HG02973 (cell line): ENCODE results near the gene LY86.
"Not testable (repeated sequence)": the region's sequence is repeated elsewhere in the genome, so short reads cannot be mapped to it uniquely, and the experiment has no call there.

Experiments
- ATAC-seq: cut with Tn5 transposase; IDR thresholded peaks from one replicate; pipeline ENCODE4 v1.9.1; 2021; ENCODE audit warnings: moderate library complexity; ENCODE audit not compliant: unreplicated experiment

The LY86 gene

GRCh38 chr6:6650839-6651238 is 62.3 kb downstream of the LY86 start:
- ATAC-seq: no peak

- ATAC-seq: no peak
These were observed 62.8 kb downstream of the LY86 start for GRCh38 chr6:6651335-6651734.

- no peak for ATAC-seq
These were observed 64.4 kb downstream of the LY86 start for GRCh38 chr6:6652932-6653331.

GRCh38 chr6:6654599-6655575 is 66.4 kb downstream of the LY86 start:
- ATAC-seq: no peak

- ATAC-seq: no peak
These were observed 67.3 kb downstream of the LY86 start for GRCh38 chr6:6655805-6656251.

- no peak for ATAC-seq
These were observed 67.8 kb downstream of the LY86 start for GRCh38 chr6:6656287-6656686.

GRCh38 chr6:6657085-6657819 is 68.7 kb downstream of the LY86 start:
- no peak for ATAC-seq

- no peak for ATAC-seq
These were observed 69.3 kb downstream of the LY86 start for GRCh38 chr6:6657820-6658217.

GRCh38 chr6:6659600-6660327 is 71.2 kb downstream of the LY86 start:
- peak; percentile 65 for ATAC-seq

- ATAC-seq: no peak
These were observed 72.0 kb downstream of the LY86 start for GRCh38 chr6:6660339-6661045.

GRCh38 chr6:6661191-6661590 is 72.7 kb downstream of the LY86 start:
- no peak for ATAC-seq

- ATAC-seq: no peak
These were observed 73.2 kb downstream of the LY86 start for GRCh38 chr6:6661684-6662083.

- ATAC-seq: no peak
These were observed 75.1 kb downstream of the LY86 start for GRCh38 chr6:6663421-6664135.

- no peak for ATAC-seq
These were observed 77.2 kb downstream of the LY86 start for GRCh38 chr6:6665555-6666243.

- not testable (repeated sequence) for ATAC-seq
These were observed 81.6 kb downstream of the LY86 start for GRCh38 chr6:6670150-6670549.

GRCh38 chr6:6674872-6675271 is 86.4 kb downstream of the LY86 start:
- ATAC-seq: no peak

- ATAC-seq: no peak
These were observed 88.5 kb downstream of the LY86 start for GRCh38 chr6:6676910-6677441.

- ATAC-seq: no peak
These were observed 89.7 kb downstream of the LY86 start for GRCh38 chr6:6678185-6678671.

GRCh38 chr6:6678811-6679210 is 90.3 kb downstream of the LY86 start:
- ATAC-seq: no peak
